Skeletal muscle tissue (tissue), 4 donors: Measurements from ENCODE around the gene CWC15. TPM values are rescaled to one million over a fixed set of nuclear protein-coding genes. Genes with fewer than 3 reads are reported as not detected.
"Not testable (repeated sequence)": the region's sequence is repeated elsewhere in the genome, so short reads cannot be mapped to it uniquely, and the experiment has no call there.

Experiments used
- H3K27ac ChIP-seq: one replicate; pipeline ENCODE4 v1.7.0; 2013; ENCODE audit warnings: mild to moderate bottlenecking, low read depth, low read length, inconsistent platforms
- H3K27me3 ChIP-seq, 3 donors: one replicate each; pipeline ENCODE4 v1.7.0; 2013; ENCODE audit warnings: low read length in 3 of 3; ENCODE audit not compliant: control insufficient read depth in 3 of 3, insufficient read depth in 3 of 3
- H3K36me3 ChIP-seq, 3 donors: one replicate each; pipeline ENCODE4 v1.7.0; 2013; ENCODE audit warnings: low read length in 3 of 3; ENCODE audit not compliant: control insufficient read depth in 3 of 3, insufficient read depth in 3 of 3
- H3K4me1 ChIP-seq, 3 donors: one replicate each; pipeline ENCODE4 v1.7.0; 2013; ENCODE audit warnings: low read length in 3 of 3, mild to moderate bottlenecking in 3 of 3; ENCODE audit not compliant: control insufficient read depth in 3 of 3, insufficient read depth in 3 of 3
- H3K4me3 ChIP-seq, 3 donors: one replicate each; pipeline ENCODE4 v1.7.0; 2013; ENCODE audit warnings: low read length in 3 of 3
- H3K9ac ChIP-seq, 3 donors: one replicate each; pipeline ENCODE4 v1.7.0; 2013; ENCODE audit warnings: low read length in 3 of 3, mild to moderate bottlenecking in 3 of 3, moderate library complexity in 2 of 3, low read depth in 1 of 3
- H3K9me3 ChIP-seq, 3 donors: one replicate each; pipeline ENCODE4 v1.7.0; 2013; ENCODE audit warnings: low read length in 3 of 3; ENCODE audit not compliant: control insufficient read depth in 3 of 3
- total RNA-seq: library from RNA; depleted of rRNA; stranded (reverse); fragments of >200 nt; gene quantifications from one replicate; pipeline ENCODE4 v1.2.3, GENCODE V29; 2014
- donor health status: Osteomylitis.

CWC15 gene
- total RNA-seq, 1 donor from 2014 or later = 28.7 TPM

DNA sequence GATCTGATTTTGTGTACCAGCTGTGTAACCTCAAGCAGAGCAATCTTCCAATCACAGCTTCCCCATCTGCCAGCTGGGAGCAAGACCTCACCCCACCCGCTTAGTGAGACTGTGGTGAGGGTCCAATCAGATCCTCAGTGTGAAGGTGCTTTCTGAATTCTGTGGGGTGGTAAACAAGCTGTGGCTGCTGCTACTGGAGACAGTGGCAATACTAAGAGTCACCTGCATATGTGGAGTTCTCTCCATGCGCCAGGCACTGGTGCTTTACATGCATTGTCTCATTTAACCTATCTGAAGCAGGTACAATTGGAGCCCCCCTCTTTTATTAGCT lies 50.4 kb downstream of the CWC15 start:
- peaks cover 16 to 19% (median 18%) of the 10 kb centered on the region in 3 donors for H3K4me1 ChIP-seq
- no peaks in the 10 kb centered on the region for H3K9me3 ChIP-seq
- H3K36me3 ChIP-seq = no peaks in the 10 kb centered on the region
- H3K9ac ChIP-seq = no peak overlapping the region
- H3K27ac ChIP-seq = no peak overlapping the region
- no peaks in the 10 kb centered on the region for H3K27me3 ChIP-seq
- no peak overlapping the region for H3K4me3 ChIP-seq

DNA sequence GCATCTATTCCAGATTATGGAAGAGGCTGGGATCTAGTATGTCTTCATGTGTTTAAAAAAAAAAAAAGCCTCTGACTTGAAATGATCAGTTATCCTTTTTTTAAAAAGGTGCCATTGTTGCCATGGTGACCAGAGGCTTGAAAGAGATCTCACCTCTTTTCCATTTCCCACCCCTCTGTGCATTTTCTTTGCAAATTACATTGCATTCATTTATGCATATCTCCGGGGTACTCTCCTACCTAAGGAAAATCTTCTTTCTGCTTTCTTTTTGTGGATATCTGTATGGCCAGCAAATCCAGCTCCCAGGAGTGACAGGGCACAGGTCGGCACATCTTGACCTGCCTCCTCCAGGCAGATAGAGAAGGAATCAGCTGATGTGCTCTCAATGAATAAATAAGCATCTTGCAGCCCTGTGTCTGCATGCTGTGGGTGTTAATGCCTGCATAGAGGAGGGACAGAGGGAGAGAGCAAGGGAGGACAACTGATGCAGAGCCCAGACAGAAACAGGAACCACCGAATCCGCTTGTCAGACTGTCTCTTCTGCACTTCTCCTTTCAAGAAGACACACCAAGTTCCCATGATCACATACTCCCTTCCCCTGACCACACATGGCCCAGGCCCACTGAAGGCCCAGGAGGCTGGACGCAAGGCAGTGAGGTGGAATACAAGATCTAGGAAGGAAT lies 50.9 kb downstream of the CWC15 start:
- Histone ChIP-seq H3K9me3 (no peaks in the 10 kb centered on the region), H3K27me3 (no peaks in the 10 kb centered on the region), H3K4me3 (no peak overlapping the region), H3K9ac (no peak overlapping the region), H3K36me3 (no peaks in the 10 kb centered on the region), H3K27ac (no peak overlapping the region), H3K4me1 (peaks cover 11 to 15% (median 13%) of the 10 kb centered on the region in 3 donors)

DNA sequence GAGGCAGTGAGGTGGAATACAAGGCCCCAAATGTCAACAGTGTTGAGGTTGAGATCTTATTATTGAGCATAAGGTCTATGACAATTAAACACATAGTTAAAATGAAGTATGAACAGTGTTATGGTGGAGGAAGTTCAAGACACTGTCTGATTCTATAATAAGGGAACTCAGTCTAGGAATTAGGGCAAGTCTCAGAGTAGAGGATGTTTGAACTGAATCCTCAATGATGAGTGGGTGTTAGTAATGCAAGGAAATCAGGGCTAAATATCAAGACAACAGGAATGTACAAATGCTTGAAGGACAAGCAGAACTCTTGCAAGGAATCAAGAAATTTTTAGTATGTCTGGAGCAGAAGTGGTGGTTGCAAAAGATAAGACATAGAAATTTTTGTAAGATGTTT lies 53.0 kb downstream of the CWC15 start:
- no peaks in the 10 kb centered on the region for H3K36me3 ChIP-seq
- no peak overlapping the region for H3K9ac ChIP-seq
- H3K4me3 ChIP-seq = no peak overlapping the region
- H3K27ac ChIP-seq = no peak overlapping the region
- peaks cover 0 to 2% (median 0%) of the 10 kb centered on the region in 3 donors for H3K4me1 ChIP-seq
- H3K9me3 ChIP-seq = no peaks in the 10 kb centered on the region
- no peaks in the 10 kb centered on the region for H3K27me3 ChIP-seq

DNA sequence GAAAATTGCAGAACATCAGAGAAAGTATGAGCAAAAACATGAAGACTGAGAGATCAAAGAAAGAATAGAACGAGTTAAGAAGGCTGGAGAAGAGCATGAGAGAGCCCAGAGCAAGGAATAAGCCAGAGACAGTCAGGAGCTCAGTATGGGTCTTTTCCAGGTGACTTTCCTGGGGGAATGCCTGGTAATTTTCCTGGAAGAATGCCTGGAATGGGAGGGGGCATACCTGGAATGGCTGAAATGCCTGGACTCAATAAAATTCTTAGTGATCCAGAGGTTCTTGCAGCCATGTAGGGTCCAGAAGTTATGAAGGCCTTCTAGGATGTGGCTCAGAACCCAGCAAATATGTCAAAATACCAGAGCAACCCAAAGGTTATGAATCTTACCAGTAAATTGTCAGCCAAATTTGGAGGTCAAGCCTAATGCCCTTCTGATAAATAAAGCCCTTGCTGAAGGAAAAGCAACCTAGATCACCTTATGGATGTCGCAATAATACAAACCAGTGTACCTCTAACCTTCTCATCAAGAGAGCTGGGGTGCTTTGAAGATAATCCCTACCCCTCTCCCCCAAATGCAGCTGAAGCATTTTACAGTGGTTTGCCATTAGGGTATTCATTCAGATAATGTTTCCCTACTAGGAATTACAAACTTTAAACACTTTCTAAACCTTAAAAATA lies 59.5 kb downstream of the CWC15 start:
- H3K4me1 ChIP-seq, H3K27me3 ChIP-seq, H3K27ac ChIP-seq, H3K4me3 ChIP-seq, H3K36me3 ChIP-seq, H3K9me3 ChIP-seq, H3K9ac ChIP-seq: not testable (repeated sequence)

DNA sequence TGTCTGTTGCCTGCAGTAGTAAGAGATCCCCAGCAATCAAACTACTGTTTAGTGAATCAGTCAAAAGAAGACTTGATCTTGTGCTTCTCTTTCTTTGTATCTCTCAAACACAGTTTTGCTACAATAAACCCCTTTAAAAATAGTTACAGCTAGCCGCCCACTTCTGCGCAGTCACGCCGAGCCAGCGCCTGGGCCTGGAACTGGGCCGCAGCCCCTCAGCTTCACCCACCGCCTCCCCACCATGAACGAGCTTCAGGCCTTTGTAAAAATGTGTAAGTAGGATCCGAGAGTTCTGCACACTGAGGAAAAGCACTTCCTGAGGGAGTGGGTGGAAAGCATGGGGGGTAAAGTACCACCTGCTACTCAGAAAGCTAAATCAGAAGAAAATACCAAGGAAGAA lies 60.5 kb downstream of the CWC15 start:
- no peaks in the 10 kb centered on the region for H3K36me3 ChIP-seq

More for the DNA sequence above, 60.5 kb downstream of the CWC15 start:
- Histone ChIP-seq H3K9me3 (no peaks in the 10 kb centered on the region), H3K4me3 (no peak overlapping the region), H3K27ac (no peak overlapping the region), H3K9ac (no peak overlapping the region), H3K4me1 (no peaks in the 10 kb centered on the region), H3K27me3 (no peaks in the 10 kb centered on the region)

Other genes starting within 250 kb of the CWC15 start
- gene AMOTL1, start 205.2 kb downstream of the CWC15 start, total RNA-seq = 79.3 TPM
- 1.0 TPM for gene KDM4D, start 153 bp upstream of the CWC15 start, total RNA-seq
- not detected for gene KDM4E, start 51.7 kb upstream of the CWC15 start, total RNA-seq
- gene KDM4F, start 75.9 kb upstream of the CWC15 start, total RNA-seq = not detected
- 11.5 TPM for gene SRSF8, start 93.4 kb upstream of the CWC15 start, total RNA-seq
- 99.2 TPM for gene ENDOD1, start 116.3 kb upstream of the CWC15 start, total RNA-seq